ENCODE measurements around the gene TDRD7. TPM values are rescaled to one million over a fixed set of nuclear protein-coding genes. Genes with fewer than 3 reads are reported as not detected.

TDRD7 gene
- total RNA-seq, 3 donors from 2014 or later (not counting 1 experiment from before 2014, with no cell fraction given) = 9.8 to 16.4 (median 16.3) TPM

- DNase-seq (no peak), ATAC-seq (no peak)
- TF ChIP-seq CTCF (IDR thresholded peaks at IDR 0.05) = no peak
- no peaks in the 10 kb centered on the region for H3K9me3 ChIP-seq (ENCODE audit: control insufficient read depth, insufficient read depth, low read length)
- Mint-ChIP-seq H3K4me1 (no peaks in the 10 kb centered on the region), H3K4me3 (no peak overlapping the region), H3K27ac (no peak overlapping the region), H3K27me3 (ENCODE audit: low read depth in 2 of 2) (peaks cover 8 to 11% of the 10 kb centered on the region in 2 donors), H3K9me3 (no peaks in the 10 kb centered on the region), H3K36me3 (no peaks in the 10 kb centered on the region)
- no peaks in the 10 kb centered on the region for H3K36me3 ChIP-seq (ENCODE audit: control insufficient read depth, insufficient read depth, low read length)
- no peaks in the 10 kb centered on the region for H3K27me3 ChIP-seq (ENCODE audit: control insufficient read depth, insufficient read depth, low read length)
- no peak overlapping the region for H3K27ac ChIP-seq (ENCODE audit: low read length)
- intact Hi-C loops (cut with micrococcal nuclease) = no loop called here
- H3K4me3 ChIP-seq (ENCODE audit: low read length) = no peak overlapping the region
- 87% methylated on average over 10 of the region's 10 CpGs for WGBS (ENCODE audit: insufficient coverage)
- no peaks in the 10 kb centered on the region for H3K4me1 ChIP-seq (ENCODE audit: control insufficient read depth, insufficient read depth, low read length)
Observed at GRCh38 chr9:97534961-97535594, 123.2 kb downstream of the TDRD7 start.

GRCh38 chr9:97535771-97536170 is 123.9 kb downstream of the TDRD7 start:
- ATAC-seq (no peak), DNase-seq (no peak)
- WGBS (ENCODE audit: insufficient coverage) = 90% methylated on average over 5 of the region's 5 CpGs
- Histone ChIP-seq H3K27ac (ENCODE audit: low read length) (no peak overlapping the region), H3K9me3 (ENCODE audit: control insufficient read depth, insufficient read depth, low read length) (no peaks in the 10 kb centered on the region), H3K4me1 (ENCODE audit: control insufficient read depth, insufficient read depth, low read length) (no peaks in the 10 kb centered on the region), H3K27me3 (ENCODE audit: control insufficient read depth, insufficient read depth, low read length) (no peaks in the 10 kb centered on the region), H3K36me3 (ENCODE audit: control insufficient read depth, insufficient read depth, low read length) (no peaks in the 10 kb centered on the region), H3K4me3 (ENCODE audit: low read length) (no peak overlapping the region)
- Mint-ChIP-seq H3K4me3 (no peak overlapping the region), H3K27ac (no peak overlapping the region), H3K9me3 (no peaks in the 10 kb centered on the region), H3K4me1 (no peaks in the 10 kb centered on the region), H3K36me3 (no peaks in the 10 kb centered on the region), H3K27me3 (ENCODE audit: low read depth in 2 of 2) (peaks cover 8 to 11% of the 10 kb centered on the region in 2 donors)
- intact Hi-C loops (cut with micrococcal nuclease) = no loop called here
- no peak for TF ChIP-seq CTCF (IDR thresholded peaks at IDR 0.05)

GRCh38 chr9:97536480-97536879 is 124.6 kb downstream of the TDRD7 start:
- no peak overlapping the region for H3K4me3 Mint-ChIP-seq
- TF ChIP-seq CTCF (IDR thresholded peaks at IDR 0.05) = no peak
- peaks cover 8 to 11% of the 10 kb centered on the region in 2 donors for H3K27me3 Mint-ChIP-seq (ENCODE audit: low read depth in 2 of 2)
- no peak for ATAC-seq
- H3K27ac Mint-ChIP-seq = no peak overlapping the region
- Histone ChIP-seq H3K4me1 (ENCODE audit: control insufficient read depth, insufficient read depth, low read length) (no peaks in the 10 kb centered on the region), H3K27ac (ENCODE audit: low read length) (no peak overlapping the region), H3K27me3 (ENCODE audit: control insufficient read depth, insufficient read depth, low read length) (no peaks in the 10 kb centered on the region), H3K4me3 (ENCODE audit: low read length) (no peak overlapping the region), H3K9me3 (ENCODE audit: control insufficient read depth, insufficient read depth, low read length) (no peaks in the 10 kb centered on the region), H3K36me3 (ENCODE audit: control insufficient read depth, insufficient read depth, low read length) (no peaks in the 10 kb centered on the region)
- intact Hi-C loops (cut with micrococcal nuclease) = no loop called here
- WGBS (ENCODE audit: insufficient coverage) = 91% methylated on average over 9 of the region's 9 CpGs
- no peaks in the 10 kb centered on the region for H3K9me3 Mint-ChIP-seq
- no peaks in the 10 kb centered on the region for H3K36me3 Mint-ChIP-seq
- DNase-seq = no peak
- H3K4me1 Mint-ChIP-seq = no peaks in the 10 kb centered on the region

GRCh38 chr9:97543561-97543960 is 131.7 kb downstream of the TDRD7 start:
- DNase-seq (no peak), ATAC-seq (no peak)
- Mint-ChIP-seq H3K27me3 (ENCODE audit: low read depth in 2 of 2) (peaks cover 0 to 3% of the 10 kb centered on the region in 2 donors), H3K36me3 (no peaks in the 10 kb centered on the region), H3K4me1 (no peaks in the 10 kb centered on the region), H3K27ac (no peak overlapping the region), H3K4me3 (no peak overlapping the region), H3K9me3 (no peaks in the 10 kb centered on the region)
- no peaks in the 10 kb centered on the region for H3K4me1 ChIP-seq (ENCODE audit: control insufficient read depth, insufficient read depth, low read length)
- TF ChIP-seq CTCF (IDR thresholded peaks at IDR 0.05) = no peak
- H3K4me3 ChIP-seq (ENCODE audit: low read length) = no peak overlapping the region
- no peaks in the 10 kb centered on the region for H3K27me3 ChIP-seq (ENCODE audit: control insufficient read depth, insufficient read depth, low read length)
- no peak overlapping the region for H3K27ac ChIP-seq (ENCODE audit: low read length)
- no peaks in the 10 kb centered on the region for H3K36me3 ChIP-seq (ENCODE audit: control insufficient read depth, insufficient read depth, low read length)
- WGBS (ENCODE audit: insufficient coverage) = 86% methylated on average over 1 of the region's 1 CpG
- no peaks in the 10 kb centered on the region for H3K9me3 ChIP-seq (ENCODE audit: control insufficient read depth, insufficient read depth, low read length)
- intact Hi-C loops (cut with micrococcal nuclease) = no loop called here
